Breast epithelium (tissue), 3 donors: ENCODE measurements around the gene C2CD5.

Experiments used
- POLR2A ChIP-seq: fragments of 450-650 bp; IDR thresholded peaks from one replicate; pipeline ENCODE4 v1.6.1; 2016; ENCODE audit warnings: antibody characterized with exemption, mild to moderate bottlenecking, moderate library complexity
- TF ChIP-seq, protein P1 (sequence below), 3 donors: fragments of 450-650 bp; IDR thresholded peaks; one replicate each; pipeline ENCODE4 v1.5.1; 2016 to 2017; ENCODE audit warnings: antibody characterized with exemption in 3 of 3, mild to moderate bottlenecking in 3 of 3, moderate library complexity in 3 of 3

DNA sequence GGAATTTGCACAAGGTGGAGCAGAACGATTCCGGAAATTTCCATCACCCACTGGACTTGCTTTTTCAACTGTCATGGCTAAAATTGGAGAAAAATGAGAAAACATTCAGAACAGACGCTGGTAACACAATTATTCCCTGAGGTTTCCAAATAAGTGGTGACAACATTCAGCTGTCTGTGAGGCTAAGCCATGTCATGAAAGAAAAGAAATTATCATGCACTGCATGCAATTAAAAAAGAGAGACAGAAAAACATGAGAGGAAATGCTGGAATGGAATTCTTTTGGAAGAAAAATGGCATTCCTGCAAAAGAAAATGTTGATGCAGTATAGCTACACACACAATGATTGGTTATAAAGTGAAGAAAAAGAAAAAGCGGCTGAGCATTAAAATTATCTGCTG is 87.3 kb downstream of the C2CD5 start:
- TF ChIP-seq, protein P1, sequence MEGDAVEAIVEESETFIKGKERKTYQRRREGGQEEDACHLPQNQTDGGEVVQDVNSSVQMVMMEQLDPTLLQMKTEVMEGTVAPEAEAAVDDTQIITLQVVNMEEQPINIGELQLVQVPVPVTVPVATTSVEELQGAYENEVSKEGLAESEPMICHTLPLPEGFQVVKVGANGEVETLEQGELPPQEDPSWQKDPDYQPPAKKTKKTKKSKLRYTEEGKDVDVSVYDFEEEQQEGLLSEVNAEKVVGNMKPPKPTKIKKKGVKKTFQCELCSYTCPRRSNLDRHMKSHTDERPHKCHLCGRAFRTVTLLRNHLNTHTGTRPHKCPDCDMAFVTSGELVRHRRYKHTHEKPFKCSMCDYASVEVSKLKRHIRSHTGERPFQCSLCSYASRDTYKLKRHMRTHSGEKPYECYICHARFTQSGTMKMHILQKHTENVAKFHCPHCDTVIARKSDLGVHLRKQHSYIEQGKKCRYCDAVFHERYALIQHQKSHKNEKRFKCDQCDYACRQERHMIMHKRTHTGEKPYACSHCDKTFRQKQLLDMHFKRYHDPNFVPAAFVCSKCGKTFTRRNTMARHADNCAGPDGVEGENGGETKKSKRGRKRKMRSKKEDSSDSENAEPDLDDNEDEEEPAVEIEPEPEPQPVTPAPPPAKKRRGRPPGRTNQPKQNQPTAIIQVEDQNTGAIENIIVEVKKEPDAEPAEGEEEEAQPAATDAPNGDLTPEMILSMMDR (IDR thresholded peaks at IDR 0.05) = no peak
- no peak for TF ChIP-seq POLR2A
